ENCODE results near the gene HNRNPA3.
"Not testable (repeated sequence)": the region's sequence is repeated elsewhere in the genome, so short reads cannot be mapped to it uniquely, and the experiment has no call there.

Gene HNRNPA3

GRCh38 chr2:177235855-177236437 lies 23.4 kb downstream of the HNRNPA3 start:
- no peak for DNase-seq

- no peak for DNase-seq
Measured at GRCh38 chr2:177237932-177238331, 25.3 kb downstream of the HNRNPA3 start.

GRCh38 chr2:177239053-177239452 lies 26.5 kb downstream of the HNRNPA3 start:
- no peak for DNase-seq

GRCh38 chr2:177239932-177240630 lies 27.5 kb downstream of the HNRNPA3 start:
- peak; percentile 96 for DNase-seq

- DNase-seq, result peak; percentile 64
Measured at GRCh38 chr2:177241711-177242120, 29.1 kb downstream of the HNRNPA3 start.

GRCh38 chr2:177242121-177242987 lies 29.8 kb downstream of the HNRNPA3 start:
- peak; percentile 87 for DNase-seq

- DNase-seq, result no peak
Measured at GRCh38 chr2:177243073-177243472, 30.5 kb downstream of the HNRNPA3 start.

- DNase-seq, result no peak
Measured at GRCh38 chr2:177243476-177243875, 30.9 kb downstream of the HNRNPA3 start.

GRCh38 chr2:177244244-177244771 lies 31.7 kb downstream of the HNRNPA3 start:
- DNase-seq, result no peak

- peak; percentile 84 for DNase-seq
Measured at GRCh38 chr2:177245010-177245422, 32.4 kb downstream of the HNRNPA3 start.

- no peak for DNase-seq
Measured at GRCh38 chr2:177246000-177246399, 33.4 kb downstream of the HNRNPA3 start.

GRCh38 chr2:177246523-177247030 lies 34.0 kb downstream of the HNRNPA3 start:
- DNase-seq, result not testable (repeated sequence)

- DNase-seq, result no peak
Measured at GRCh38 chr2:177247693-177248262, 35.2 kb downstream of the HNRNPA3 start.

- no peak for DNase-seq
Measured at GRCh38 chr2:177249038-177249437, 36.4 kb downstream of the HNRNPA3 start.

GRCh38 chr2:177250461-177250860 lies 37.9 kb downstream of the HNRNPA3 start:
- DNase-seq, result no peak

GRCh38 chr2:177251165-177251542 lies 38.6 kb downstream of the HNRNPA3 start:
- no peak for DNase-seq

GRCh38 chr2:177252808-177253531 lies 40.4 kb downstream of the HNRNPA3 start:
- DNase-seq, result no peak

- DNase-seq, result no peak
Measured at GRCh38 chr2:177253704-177254103, 41.1 kb downstream of the HNRNPA3 start.

GRCh38 chr2:177254433-177255226 lies 42.0 kb downstream of the HNRNPA3 start:
- DNase-seq, result no peak

GRCh38 chr2:177255227-177255601 lies 42.6 kb downstream of the HNRNPA3 start:
- no peak for DNase-seq

GRCh38 chr2:177256026-177256425 lies 43.4 kb downstream of the HNRNPA3 start:
- DNase-seq, result no peak
